SK-N-SH (cell line): ENCODE results near the gene RPL13. TPM values are rescaled to one million over a fixed set of nuclear protein-coding genes. Genes with fewer than 3 reads are reported as not detected.

Experiments
- CTCF ChIA-PET: fragments of 300-600, 350-600 bp; formaldehyde crosslinking; extraction: SDS; loops from one replicate; lab custom pipeline; 2021; lab: Yijun Ruan, JAX
- POLR2A ChIA-PET: fragments of 350-600 bp; sonication (Branson Sonifier 250); formaldehyde crosslinking; extraction: SDS; loops from one replicate; lab custom pipeline; 2020; ENCODE audit warnings: antibody characterized with exemption, inconsistent platforms; lab: Yijun Ruan, JAX
- DNase-seq: peaks from one replicate; pipeline ENCODE4 v3.0.0; 2012
- H2AFZ ChIP-seq: fragments of 200-600 bp; sonication (generic); 2 replicates; pipeline ENCODE4 v1.8.1; 2016; ENCODE audit warnings: antibody characterized with exemption, mild to moderate bottlenecking, low read depth
- H3F3A ChIP-seq: fragments of 200-600 bp; sonication (generic); replicated peaks from 2 replicates; pipeline ENCODE3; 2016; ENCODE audit warnings: antibody characterized with exemption, mild to moderate bottlenecking; ENCODE audit not compliant: insufficient read depth
- H3K27ac ChIP-seq, 2 experiments: fragments of 200-500 bp in 1 of 2; fragments of 200-600 bp in 1 of 2; sonication (Bioruptor generic) in 1 of 2; sonication (generic), shearing (Covaris generic) in 1 of 2; 2 replicates each; pipeline versions ENCODE4 v1.5.1 to v1.6.1; 2014 to 2016; ENCODE audit warnings: low read depth in 2 of 2, inconsistent platforms in 1 of 2, low read length in 1 of 2, mild to moderate bottlenecking in 1 of 2, mixed read lengths in 1 of 2
- H3K27me3 ChIP-seq: fragments of 200-600 bp; sonication (generic), shearing (Covaris generic); 2 replicates; pipeline ENCODE4 v1.6.1; 2016; ENCODE audit warnings: mixed run types; ENCODE audit not compliant: insufficient read depth
- H3K36me3 ChIP-seq, 2 experiments: fragments of 200-500 bp in 1 of 2; fragments of 200-600 bp in 1 of 2; sonication (Bioruptor generic) in 1 of 2; sonication (generic) in 1 of 2; replicated peaks in 1 of 2; 2 replicates each; pipeline versions ENCODE3 to v1.5.1; 2014 to 2016; ENCODE audit warnings: low read length in 1 of 2, mild to moderate bottlenecking in 1 of 2; ENCODE audit not compliant: insufficient read depth in 2 of 2, control insufficient read depth in 1 of 2
- H3K4me1 ChIP-seq, 2 experiments: fragments of 200-500 bp in 1 of 2; fragments of 200-600 bp in 1 of 2; sonication (Bioruptor generic) in 1 of 2; sonication (generic), shearing (Covaris generic) in 1 of 2; 2 replicates each; pipeline versions ENCODE4 v1.5.1 to v1.6.1; 2014 to 2016; ENCODE audit warnings: low read depth in 1 of 2, low read length in 1 of 2, mixed run types in 1 of 2; ENCODE audit not compliant: insufficient read depth in 2 of 2, control insufficient read depth in 1 of 2
- H3K4me2 ChIP-seq: fragments of 200-600 bp; sonication (generic), shearing (Covaris generic); 2 replicates; pipeline ENCODE4 v1.6.1; 2017; ENCODE audit warnings: mixed run types
- H3K4me3 ChIP-seq, 2 experiments: fragments of 200-500 bp in 1 of 2; fragments of 200-600 bp in 1 of 2; sonication (Bioruptor generic) in 1 of 2; sonication (generic), shearing (Covaris generic) in 1 of 2; 2 replicates each; pipeline versions ENCODE4 v1.5.1 to v1.8.1; 2014 to 2016; ENCODE audit warnings: low read depth in 2 of 2, inconsistent platforms in 1 of 2, low read length in 1 of 2, mild to moderate bottlenecking in 1 of 2, mixed read lengths in 1 of 2, moderate library complexity in 1 of 2
- H3K79me2 ChIP-seq: fragments of 200-600 bp; sonication (generic); 2 replicates; pipeline ENCODE4 v1.8.1; 2017; ENCODE audit warnings: mild to moderate bottlenecking; ENCODE audit not compliant: insufficient read depth
- H3K9ac ChIP-seq: fragments of 200-600 bp; sonication (generic); 2 replicates; pipeline ENCODE4 v1.6.1; 2017; ENCODE audit warnings: mixed run types
- H3K9me2 ChIP-seq: fragments of 200-600 bp; sonication (generic); 2 replicates; pipeline ENCODE4 v1.6.1; 2017; ENCODE audit warnings: mixed run types
- H3K9me3 ChIP-seq: fragments of 200-600 bp; sonication (generic); 2 replicates; pipeline ENCODE4 v1.6.1; 2017; ENCODE audit warnings: mixed run types, mild to moderate bottlenecking, moderate library complexity
- H4K20me1 ChIP-seq: fragments of 200-600 bp; sonication (generic); 2 replicates; pipeline ENCODE4 v1.6.1; 2017; ENCODE audit warnings: mild to moderate bottlenecking, mixed run types; ENCODE audit not compliant: insufficient read depth
- ELF1 ChIP-seq: IDR thresholded peaks from 2 replicates; pipeline ENCODE4 v1.4.0; 2012
- EZH2phosphoT487 ChIP-seq: fragments of 200-600 bp; sonication (generic); IDR thresholded peaks from 2 replicates; pipeline ENCODE4 v1.6.1; 2017; ENCODE audit warnings: low read depth, mixed run types, mild to moderate bottlenecking, antibody characterized with exemption, moderate library complexity, borderline replicate concordance
- FOSL2 ChIP-seq: IDR thresholded peaks from 2 replicates; pipeline ENCODE4 v1.4.0; 2012; ENCODE audit warnings: low read depth, mild to moderate bottlenecking, moderate library complexity, borderline replicate concordance
- GABPA ChIP-seq: IDR thresholded peaks from 2 replicates; pipeline ENCODE4 v1.4.0; 2012; ENCODE audit warnings: low read depth, mild to moderate bottlenecking
- GATA2 ChIP-seq: sonication (generic); formaldehyde crosslinking; IDR thresholded peaks from 2 replicates; pipeline ENCODE4 v1.5.0; 2020; ENCODE audit warnings: mild to moderate bottlenecking, missing genetic modification reagents
- IRF3 ChIP-seq: fragments of 150-350 bp; IDR thresholded peaks from 2 replicates; pipeline ENCODE4 v1.6.1; 2016; ENCODE audit warnings: mild to moderate bottlenecking, low read depth, low read length
- JUND ChIP-seq: IDR thresholded peaks from 2 replicates; pipeline ENCODE4 v1.4.0; 2012
- MEF2A ChIP-seq: IDR thresholded peaks from 2 replicates; pipeline ENCODE4 v1.4.0; 2012; ENCODE audit warnings: low read depth, borderline replicate concordance
- MXI1 ChIP-seq: IDR thresholded peaks from 2 replicates; pipeline ENCODE4 v1.6.1; 2012; ENCODE audit warnings: mild to moderate bottlenecking, low read depth, low read length, improper control_type of control experiment
- NFIC ChIP-seq: IDR thresholded peaks from 2 replicates; pipeline ENCODE4 v1.4.0; 2012; ENCODE audit warnings: borderline replicate concordance
- RXRA ChIP-seq: IDR thresholded peaks from 2 replicates; pipeline ENCODE4 v1.4.0; 2012; ENCODE audit warnings: low read depth, mild to moderate bottlenecking, borderline replicate concordance
- SIN3A ChIP-seq: IDR thresholded peaks from 2 replicates; pipeline ENCODE4 v1.6.1; 2012; ENCODE audit warnings: low read depth, mild to moderate bottlenecking, low read length, moderate library complexity, borderline replicate concordance
- TAF1 ChIP-seq: IDR thresholded peaks from 2 replicates; pipeline ENCODE4 v1.6.1; 2012; ENCODE audit warnings: low read depth, mild to moderate bottlenecking, low read length, moderate library complexity, borderline replicate concordance
- USF2 ChIP-seq: fragments of 150-350 bp; IDR thresholded peaks from 2 replicates; pipeline ENCODE4 v1.6.1; 2017; ENCODE audit warnings: antibody characterized with exemption, low read length, low read depth, borderline replicate concordance
- WGBS: methylation state at CpG from one replicate; pipeline ENCODE4 v1.1.6; 2017; ENCODE audit warnings: low lambda C conversion rate; 5-methylcytosine and 5-hydroxymethylcytosine counted together
- polyA plus RNA-seq, 3 experiments: library from polyadenylated mRNA; depleted of rRNA; stranded (reverse); fragments of >200 nt; gene quantifications; 2 replicates each; pipeline ENCODE4 v1.2.3, GENCODE V29; 2012
- TF ChIP-seq, protein P1 (sequence below): IDR thresholded peaks from 2 replicates; pipeline ENCODE4; 2012
- TF ChIP-seq, protein P2 (sequence below): IDR thresholded peaks from 2 replicates; pipeline ENCODE4 v1.4.0; 2012; ENCODE audit warnings: low read depth

Gene RPL13
- polyA plus RNA-seq, 1 of the 3 experiments (the other 2 are of a cell fraction), result 4,635 TPM

- H4K20me1 ChIP-seq, result no peaks in the 10 kb centered on the region
- ChIA-PET CTCF (interaction anchor here (0.6 to 6.3 kb wide), 7 partner anchors 10 to 87 kb away, joined by 3 to 44 read pairs (median 11); no protein-coding TSS in a partner anchor), POLR2A (no interaction called here)
- H3K9me2 ChIP-seq, result no peaks in the 10 kb centered on the region
- peaks cover 9% of the 10 kb centered on the region for H3F3A ChIP-seq
- WGBS, result 95% methylated on average over 12 of the region's 19 CpGs
- TF ChIP-seq NFIC, result no peak
- no peak for TF ChIP-seq MXI1
- no peak for TF ChIP-seq SIN3A
- no peak for TF ChIP-seq FOSL2
- no peak for TF ChIP-seq ELF1
- no peak for TF ChIP-seq USF2
- TF ChIP-seq IRF3, result no peak
- TF ChIP-seq JUND, result no peak
- no peak for TF ChIP-seq GABPA
- no peak for TF ChIP-seq TAF1
- TF ChIP-seq, protein P1, sequence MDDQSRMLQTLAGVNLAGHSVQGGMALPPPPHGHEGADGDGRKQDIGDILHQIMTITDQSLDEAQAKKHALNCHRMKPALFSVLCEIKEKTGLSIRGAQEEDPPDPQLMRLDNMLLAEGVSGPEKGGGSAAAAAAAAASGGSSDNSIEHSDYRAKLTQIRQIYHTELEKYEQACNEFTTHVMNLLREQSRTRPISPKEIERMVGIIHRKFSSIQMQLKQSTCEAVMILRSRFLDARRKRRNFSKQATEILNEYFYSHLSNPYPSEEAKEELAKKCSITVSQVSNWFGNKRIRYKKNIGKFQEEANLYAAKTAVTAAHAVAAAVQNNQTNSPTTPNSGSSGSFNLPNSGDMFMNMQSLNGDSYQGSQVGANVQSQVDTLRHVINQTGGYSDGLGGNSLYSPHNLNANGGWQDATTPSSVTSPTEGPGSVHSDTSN, result no peak
- no peak for TF ChIP-seq GATA2 (CRISPR knock-in tag)
- TF ChIP-seq MEF2A, result no peak
- TF ChIP-seq RXRA, result no peak
- TF ChIP-seq EZH2phosphoT487, result no peak
- TF ChIP-seq, protein P2, sequence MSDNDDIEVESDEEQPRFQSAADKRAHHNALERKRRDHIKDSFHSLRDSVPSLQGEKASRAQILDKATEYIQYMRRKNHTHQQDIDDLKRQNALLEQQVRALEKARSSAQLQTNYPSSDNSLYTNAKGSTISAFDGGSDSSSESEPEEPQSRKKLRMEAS, result no peak
- no peaks in the 10 kb centered on the region for H3K27me3 ChIP-seq
- H3K9me3 ChIP-seq, result no peaks in the 10 kb centered on the region
- no peak within 1 kb of the TSS for H3K27ac ChIP-seq
- H3K79me2 ChIP-seq, result no peaks in the 10 kb centered on the region
- H2AFZ ChIP-seq, result no peak within 1 kb of the TSS
- DNase-seq, result no peak
- no peak within 1 kb of the TSS for H3K4me3 ChIP-seq
- H3K4me1 ChIP-seq, result peaks cover 0 to 5% of the 10 kb centered on the region in 2 experiments; a peak in 1 of 4 replicates
- no peak within 1 kb of the TSS for H3K4me2 ChIP-seq
- no peaks in the 10 kb centered on the region for H3K36me3 ChIP-seq
- no peak within 1 kb of the TSS for H3K9ac ChIP-seq
These were observed 52.9 kb downstream of the RPL13 start, which contains the start of gene DPEP1 for GRCh38 chr16:89613231-89613953. Gene DPEP1 (plus strand): TSS chr16:89613642. CDS start chr16:89630411, 16,769 bp downstream.
